ENCODE measurements around the gene MTHFR.

DNA sequence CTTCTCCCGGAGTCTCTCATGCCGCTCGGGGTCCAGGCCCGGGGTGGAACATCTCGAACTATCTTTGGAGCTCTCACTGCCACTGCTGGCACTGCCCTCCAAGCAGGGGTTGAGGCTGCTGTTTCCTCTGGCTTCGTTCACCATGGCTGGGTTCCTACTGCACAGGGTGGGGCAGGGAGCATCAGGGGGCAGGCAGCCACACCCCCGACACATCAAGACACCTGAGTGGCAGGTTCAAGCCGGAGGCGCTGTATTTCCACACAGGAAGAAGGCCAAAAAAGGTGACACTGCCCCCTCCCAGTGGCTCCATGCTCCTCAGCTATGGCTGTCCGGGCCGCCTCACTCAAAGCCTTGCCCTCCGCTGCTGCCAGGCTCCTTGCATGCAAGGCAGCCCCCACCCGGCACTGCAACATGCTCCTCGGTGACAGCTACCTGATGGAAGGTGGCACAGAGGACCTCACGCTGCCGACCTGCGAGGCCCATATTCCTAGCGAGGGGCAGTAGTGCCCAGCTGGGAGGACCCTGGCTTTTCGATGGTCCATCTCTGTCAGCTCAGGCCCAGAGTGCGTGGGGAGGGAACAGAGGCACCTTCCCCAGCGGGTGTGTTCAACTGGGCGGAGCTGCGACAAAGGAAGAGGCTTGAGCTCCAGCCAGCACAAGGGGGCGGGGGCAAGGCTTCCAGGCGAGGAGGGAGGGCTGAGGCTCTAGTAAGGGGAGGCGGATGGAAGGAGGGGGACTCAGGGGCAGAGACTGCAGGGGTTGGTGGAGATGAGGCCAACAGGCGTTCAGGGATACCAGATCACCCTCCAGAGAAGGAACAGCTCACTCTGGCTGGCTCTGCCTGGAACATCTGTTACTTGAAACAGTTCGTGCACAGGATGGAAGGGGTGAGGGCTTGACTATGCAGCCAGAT lies 2.5 kb downstream of the MTHFR start:
- TF ChIP-seq SMC3 (IDR thresholded peaks at IDR 0.05; ENCODE audit: low read depth, low read length) (no peak), POLR2A (IDR thresholded peaks at IDR 0.05; ENCODE audit: low read depth, low read length) (peak; percentile 68), RFX5 (IDR thresholded peaks at IDR 0.05; ENCODE audit: low read depth, low read length) (no peak), MXI1 (IDR thresholded peaks at IDR 0.05; ENCODE audit: borderline replicate concordance, low read depth, low read length) (no peak), RAD21 (IDR thresholded peaks at IDR 0.05; ENCODE audit: low read length) (no peak; the same call in 1 of the 2 replicates), RCOR1 (IDR thresholded peaks at IDR 0.05; ENCODE audit: insufficient replicate concordance, low read length) (no peak), CEBPB (IDR thresholded peaks at IDR 0.05; ENCODE audit: low read depth, low read length) (no peak)
- TF ChIP-seq, protein P1, sequence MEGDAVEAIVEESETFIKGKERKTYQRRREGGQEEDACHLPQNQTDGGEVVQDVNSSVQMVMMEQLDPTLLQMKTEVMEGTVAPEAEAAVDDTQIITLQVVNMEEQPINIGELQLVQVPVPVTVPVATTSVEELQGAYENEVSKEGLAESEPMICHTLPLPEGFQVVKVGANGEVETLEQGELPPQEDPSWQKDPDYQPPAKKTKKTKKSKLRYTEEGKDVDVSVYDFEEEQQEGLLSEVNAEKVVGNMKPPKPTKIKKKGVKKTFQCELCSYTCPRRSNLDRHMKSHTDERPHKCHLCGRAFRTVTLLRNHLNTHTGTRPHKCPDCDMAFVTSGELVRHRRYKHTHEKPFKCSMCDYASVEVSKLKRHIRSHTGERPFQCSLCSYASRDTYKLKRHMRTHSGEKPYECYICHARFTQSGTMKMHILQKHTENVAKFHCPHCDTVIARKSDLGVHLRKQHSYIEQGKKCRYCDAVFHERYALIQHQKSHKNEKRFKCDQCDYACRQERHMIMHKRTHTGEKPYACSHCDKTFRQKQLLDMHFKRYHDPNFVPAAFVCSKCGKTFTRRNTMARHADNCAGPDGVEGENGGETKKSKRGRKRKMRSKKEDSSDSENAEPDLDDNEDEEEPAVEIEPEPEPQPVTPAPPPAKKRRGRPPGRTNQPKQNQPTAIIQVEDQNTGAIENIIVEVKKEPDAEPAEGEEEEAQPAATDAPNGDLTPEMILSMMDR (conservative IDR thresholded peaks at IDR 0.05; ENCODE audit: low read depth, low read length) = no peak
